Measurements from ENCODE around the gene MAU2.

DNA sequence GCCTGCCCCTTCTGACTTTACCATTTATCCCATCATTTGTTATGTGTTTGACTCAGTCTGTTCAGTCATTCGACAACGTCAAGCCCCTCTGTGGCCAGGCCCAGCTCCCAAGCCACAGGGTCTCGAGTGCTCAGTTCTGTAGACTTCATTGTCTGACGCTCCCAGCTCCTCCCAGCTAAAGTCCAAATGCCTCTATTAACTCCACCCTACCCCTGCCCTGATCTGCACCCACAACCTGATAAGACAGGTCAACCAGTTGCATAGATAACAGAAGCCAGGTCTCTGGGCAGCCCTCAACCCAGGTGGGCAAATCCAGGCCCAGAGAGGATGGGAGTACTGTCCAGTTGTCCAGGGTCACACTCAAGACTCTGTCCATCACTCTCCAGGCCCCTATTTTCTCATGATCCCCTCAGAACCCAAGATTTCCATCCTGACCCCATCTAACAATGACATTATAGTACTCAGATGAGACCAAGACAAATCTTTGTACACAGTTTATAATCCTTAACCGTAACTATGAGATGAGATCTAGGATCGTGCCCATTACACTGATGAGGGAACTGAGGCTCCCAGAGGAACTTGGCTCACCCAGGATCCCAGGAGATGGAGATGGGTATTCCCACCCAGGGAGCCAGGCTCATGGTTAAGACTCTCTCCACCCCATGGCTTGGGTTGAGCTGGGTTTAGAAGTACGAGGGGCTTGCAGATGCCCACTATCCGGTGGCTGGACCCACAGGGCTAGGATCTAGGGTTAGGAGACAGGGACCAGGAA, 48.6 kb upstream of the MAU2 start:
- no peak for TF ChIP-seq CTCF (IDR thresholded peaks at IDR 0.05; ENCODE audit: low read length)
- TF ChIP-seq EZH2 (IDR thresholded peaks at IDR 0.05; ENCODE audit: borderline replicate concordance, low read length) = no peak
